ENCODE data around the gene ARHGAP31.
"Not testable (repeated sequence)": the region's sequence is repeated elsewhere in the genome, so short reads cannot be mapped to it uniquely, and the experiment has no call there.

ARHGAP31 gene

DNA sequence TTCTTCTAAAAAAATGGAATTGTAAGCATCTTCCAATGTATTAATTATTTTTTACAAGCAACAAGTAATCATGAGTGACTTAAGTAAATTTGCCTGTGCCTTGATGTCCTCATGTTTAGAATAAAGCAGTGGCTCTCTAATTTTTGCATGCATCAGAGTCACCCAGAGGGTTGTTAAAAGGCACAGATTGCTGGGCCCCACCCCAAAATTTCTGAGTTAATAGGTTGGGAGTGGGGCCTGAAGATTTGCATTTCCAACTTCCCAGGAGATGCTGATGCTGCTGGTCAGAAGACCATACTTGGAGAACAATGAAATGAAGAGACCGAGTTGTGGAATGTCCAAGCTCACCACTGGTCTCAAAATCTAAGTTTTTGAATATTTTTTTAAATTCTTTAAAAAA lies 70.2 kb downstream of the ARHGAP31 start:
- no peak for DNase-seq
- in situ Hi-C loops (cut with HindIII; ENCODE audit: low pct_ligation_motif_present, low pct_unique_long_range_greater_than_20kb, low sequenced_read_pairs) = no loop called here

DNA sequence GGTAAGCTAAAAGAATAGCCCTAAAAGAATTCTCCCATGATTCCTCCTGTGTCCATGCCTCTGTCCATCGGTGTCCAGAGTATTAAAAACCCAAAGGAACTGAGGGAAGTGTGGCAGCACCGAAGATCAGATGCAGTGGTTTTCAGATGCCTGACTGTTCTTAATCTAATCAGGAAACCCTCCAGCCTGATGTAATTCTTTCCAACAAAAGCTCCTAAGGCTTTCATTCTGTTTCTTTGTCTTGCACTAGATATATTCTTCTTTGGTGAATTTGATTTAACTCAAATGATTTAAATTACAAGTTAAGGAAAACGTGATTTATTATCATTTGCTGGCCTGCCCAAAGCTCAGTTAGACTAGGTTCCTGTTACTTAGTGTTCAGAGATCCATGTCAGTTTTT lies 71.2 kb downstream of the ARHGAP31 start:
- DNase-seq = no peak
- in situ Hi-C loops (cut with HindIII; ENCODE audit: low pct_ligation_motif_present, low pct_unique_long_range_greater_than_20kb, low sequenced_read_pairs) = no loop called here

DNA sequence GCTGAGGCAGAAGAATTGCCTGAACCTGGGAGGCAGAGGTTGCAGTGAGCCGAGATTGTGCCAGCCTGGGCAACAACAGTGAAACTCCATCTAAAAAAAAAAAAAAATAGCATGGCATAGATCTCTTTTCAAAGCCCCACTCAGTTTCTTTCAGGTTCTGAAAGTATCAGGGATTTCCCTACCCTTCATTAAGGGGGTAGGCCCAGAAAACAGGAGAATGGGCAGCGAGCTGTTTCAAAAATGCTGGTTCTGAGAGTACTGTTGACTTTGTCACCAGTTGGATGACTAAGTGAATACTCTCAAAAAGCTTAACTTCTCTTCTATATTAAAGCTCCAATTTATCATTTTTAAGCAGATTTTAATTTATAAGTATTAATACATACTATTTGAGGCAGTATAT lies 72.8 kb downstream of the ARHGAP31 start:
- no peak for DNase-seq
- in situ Hi-C loops (cut with HindIII; ENCODE audit: low pct_ligation_motif_present, low pct_unique_long_range_greater_than_20kb, low sequenced_read_pairs) = no loop called here

DNA sequence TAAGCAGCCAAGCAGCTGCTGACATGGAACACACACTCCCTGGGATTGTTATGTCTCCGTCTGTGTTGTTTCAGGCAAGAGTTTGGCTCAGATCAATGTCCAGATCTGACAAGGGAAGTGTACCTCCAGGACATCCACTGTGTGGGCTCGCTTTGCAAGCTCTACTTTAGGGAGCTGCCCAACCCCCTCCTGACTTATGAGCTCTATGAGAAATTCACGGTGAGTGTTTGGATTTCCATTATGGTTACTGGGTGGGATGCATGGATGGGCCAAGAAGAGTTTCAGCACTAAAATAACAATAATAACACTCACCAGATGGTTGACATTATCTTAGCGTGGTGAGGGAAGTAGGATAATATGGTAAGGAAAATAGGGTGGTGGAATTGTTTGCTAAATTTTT lies 74.1 kb downstream of the ARHGAP31 start:
- in situ Hi-C loops (cut with HindIII; ENCODE audit: low pct_ligation_motif_present, low pct_unique_long_range_greater_than_20kb, low sequenced_read_pairs) = no loop called here
- DNase-seq = no peak

DNA sequence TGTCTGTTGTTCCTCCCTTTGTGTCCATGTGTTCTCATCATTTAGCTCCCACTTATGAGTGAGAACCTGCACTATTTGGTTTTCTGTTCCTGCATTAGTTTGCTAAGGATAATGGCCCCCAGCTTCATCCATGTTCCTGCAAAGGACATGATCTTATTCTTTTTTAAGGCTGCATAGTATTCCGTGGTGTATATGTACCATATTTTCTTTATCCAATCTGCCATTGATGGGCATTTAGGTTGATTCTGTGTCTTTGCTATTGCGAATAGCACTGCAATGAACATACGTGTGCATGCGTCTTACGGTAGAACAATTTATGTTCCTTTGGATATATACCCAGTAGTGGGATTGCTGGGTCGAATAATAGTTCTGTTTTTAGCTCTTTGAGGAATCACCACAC lies 77.6 kb downstream of the ARHGAP31 start:
- in situ Hi-C loops (cut with HindIII; ENCODE audit: low pct_ligation_motif_present, low pct_unique_long_range_greater_than_20kb, low sequenced_read_pairs); DNase-seq: not testable (repeated sequence)

DNA sequence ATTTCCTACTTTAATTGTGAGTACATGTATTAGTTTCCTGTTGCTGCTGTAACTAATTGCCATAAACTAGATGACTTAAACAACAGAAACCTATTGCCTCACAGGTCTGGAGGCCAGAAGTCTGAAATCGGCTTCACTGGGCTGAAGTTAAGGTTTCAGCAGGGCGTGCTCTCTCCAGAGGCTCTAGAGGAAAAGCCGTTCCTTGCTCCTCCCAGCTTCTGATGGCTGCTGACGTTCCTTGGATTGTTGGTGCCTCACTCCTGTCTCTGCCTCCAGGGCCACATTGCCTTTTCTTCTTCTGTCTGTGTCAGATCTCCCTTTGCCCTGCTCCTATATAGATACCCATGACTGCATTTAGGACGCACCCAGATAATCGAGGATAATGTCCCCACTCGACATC lies 80.9 kb downstream of the ARHGAP31 start:
- in situ Hi-C loops (cut with HindIII; ENCODE audit: low pct_ligation_motif_present, low pct_unique_long_range_greater_than_20kb, low sequenced_read_pairs) = no loop called here
- DNase-seq = no peak

DNA sequence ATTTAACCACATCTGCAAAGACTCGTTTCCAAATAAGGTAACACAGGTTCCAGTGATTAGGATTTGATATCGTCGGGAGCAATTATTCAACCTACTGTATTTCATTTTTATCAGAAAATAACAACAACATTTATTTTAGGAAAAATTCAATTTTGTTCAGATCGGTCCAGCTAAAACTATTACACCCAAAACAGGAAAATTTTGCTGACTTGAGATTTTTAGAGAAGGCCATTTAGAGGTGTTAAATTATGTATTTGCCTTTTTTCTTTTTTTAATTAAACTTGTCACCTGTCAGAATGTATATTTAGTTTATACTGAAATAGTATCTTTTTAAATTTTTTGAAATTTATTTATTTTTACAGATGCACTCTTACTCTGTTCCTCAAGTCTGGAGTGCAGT lies 81.3 kb downstream of the ARHGAP31 start:
- DNase-seq = no peak
- in situ Hi-C loops (cut with HindIII; ENCODE audit: low pct_ligation_motif_present, low pct_unique_long_range_greater_than_20kb, low sequenced_read_pairs) = no loop called here

DNA sequence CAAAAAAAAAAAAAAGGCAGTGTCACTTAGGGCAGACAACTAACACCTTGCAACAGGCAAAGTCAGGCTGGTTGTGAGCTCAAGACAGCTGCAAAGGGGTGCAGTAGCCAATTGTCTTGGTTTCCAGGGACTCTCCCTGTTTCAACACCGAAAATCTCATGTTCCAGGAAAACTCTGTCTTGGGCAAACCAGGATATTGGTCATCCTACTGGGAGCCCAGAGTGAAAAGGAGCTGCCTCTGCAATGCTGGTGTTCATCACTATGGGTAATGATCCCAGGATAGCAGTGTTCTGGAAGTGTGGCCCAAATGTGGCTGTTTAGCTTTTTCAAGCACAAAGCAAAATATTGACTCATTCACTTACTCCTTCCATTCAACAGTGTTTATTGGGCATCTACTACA lies 82.6 kb downstream of the ARHGAP31 start:
- in situ Hi-C loops (cut with HindIII; ENCODE audit: low pct_ligation_motif_present, low pct_unique_long_range_greater_than_20kb, low sequenced_read_pairs) = no loop called here
- DNase-seq = no peak

DNA sequence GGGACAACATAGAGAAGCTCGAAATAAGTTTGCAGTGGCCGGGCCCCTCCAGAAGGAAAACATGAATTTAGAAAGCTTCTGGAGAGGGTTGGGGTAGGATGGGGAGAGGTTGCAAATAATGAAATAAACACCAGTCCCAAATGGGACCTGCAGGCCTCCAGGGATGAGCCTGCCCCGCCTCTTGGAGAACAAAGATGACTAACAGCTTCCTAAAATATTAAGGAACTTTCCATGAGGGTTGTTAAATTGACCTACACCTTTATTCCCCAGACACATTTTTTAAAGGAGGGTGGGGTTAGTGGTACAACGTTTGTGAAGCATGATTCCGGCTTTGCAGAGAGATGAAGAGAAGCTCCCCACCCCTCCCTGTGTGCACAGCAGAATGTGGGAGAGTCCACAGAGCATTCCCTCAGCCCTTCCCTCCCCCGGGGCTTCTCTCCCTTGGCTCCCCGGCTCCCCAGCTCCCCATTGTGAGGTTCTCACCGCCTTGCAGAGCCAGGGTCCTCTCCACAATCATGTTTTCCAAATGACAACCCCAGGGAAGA lies 84.1 kb downstream of the ARHGAP31 start:
- in situ Hi-C loops (cut with HindIII; ENCODE audit: low pct_ligation_motif_present, low pct_unique_long_range_greater_than_20kb, low sequenced_read_pairs) = no loop called here
- DNase-seq = no peak

DNA sequence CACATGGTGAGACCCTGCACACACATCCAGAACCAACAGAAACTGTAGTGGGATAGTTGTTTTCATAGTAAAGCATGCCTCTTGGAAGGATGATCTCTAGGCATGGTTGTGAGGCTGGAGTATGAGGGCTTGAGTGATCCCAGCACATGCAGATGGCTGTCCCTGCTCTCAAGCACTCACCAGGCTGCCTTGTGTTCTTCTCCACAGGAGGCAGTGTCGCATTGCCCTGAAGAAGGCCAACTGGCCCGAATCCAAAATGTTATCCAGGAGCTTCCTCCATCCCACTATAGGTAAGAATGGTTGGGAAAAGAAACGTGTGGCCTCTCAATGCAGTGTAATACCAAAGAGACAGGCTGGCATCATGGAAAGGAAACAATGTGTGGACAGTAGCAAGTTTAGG lies 86.5 kb downstream of the ARHGAP31 start:
- no peak for DNase-seq
- in situ Hi-C loops (cut with HindIII; ENCODE audit: low pct_ligation_motif_present, low pct_unique_long_range_greater_than_20kb, low sequenced_read_pairs) = no loop called here

DNA sequence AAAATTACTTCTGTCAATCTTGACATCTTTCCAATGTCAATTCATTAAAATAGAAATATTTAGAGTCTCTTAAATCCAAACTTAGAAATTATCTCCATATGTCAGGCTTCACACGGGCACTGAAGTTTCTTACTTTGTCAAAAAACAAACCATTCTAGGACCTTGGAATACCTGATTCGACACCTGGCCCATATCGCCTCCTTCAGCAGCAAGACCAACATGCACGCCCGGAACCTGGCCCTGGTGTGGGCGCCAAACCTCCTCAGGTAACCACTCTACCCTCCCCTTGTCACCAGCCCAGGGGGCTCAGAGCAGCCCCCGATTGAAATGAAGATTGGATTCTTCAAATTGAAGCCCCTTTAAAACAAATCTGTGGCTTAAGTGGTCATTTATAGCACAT lies 88.0 kb downstream of the ARHGAP31 start:
- in situ Hi-C loops (cut with HindIII; ENCODE audit: low pct_ligation_motif_present, low pct_unique_long_range_greater_than_20kb, low sequenced_read_pairs) = no loop called here

DNA sequence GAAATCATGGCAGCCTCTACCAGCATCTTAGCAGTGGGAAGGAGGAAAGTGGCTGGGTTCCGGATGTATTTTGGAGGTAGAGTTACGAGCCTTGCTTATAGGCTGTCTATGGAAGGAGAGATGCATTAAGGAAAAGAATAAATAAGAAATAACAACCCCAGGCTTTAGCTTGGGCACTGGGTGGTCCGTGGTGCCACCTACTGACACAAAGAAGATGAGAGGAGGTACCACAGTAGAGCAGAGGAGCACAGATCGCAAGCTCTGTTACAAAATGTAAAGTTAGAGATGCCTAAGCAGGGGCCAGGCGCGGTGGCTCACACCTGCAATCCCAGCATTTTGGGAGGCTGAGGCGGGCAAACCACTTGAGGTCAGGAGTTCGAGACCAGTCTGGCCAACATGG lies 94.4 kb downstream of the ARHGAP31 start:
- no peak for DNase-seq
- in situ Hi-C loops (cut with HindIII; ENCODE audit: low pct_ligation_motif_present, low pct_unique_long_range_greater_than_20kb, low sequenced_read_pairs) = no loop called here

More for the DNA sequence above, 88.0 kb downstream of the ARHGAP31 start:
- DNase-seq = no peak

DNA sequence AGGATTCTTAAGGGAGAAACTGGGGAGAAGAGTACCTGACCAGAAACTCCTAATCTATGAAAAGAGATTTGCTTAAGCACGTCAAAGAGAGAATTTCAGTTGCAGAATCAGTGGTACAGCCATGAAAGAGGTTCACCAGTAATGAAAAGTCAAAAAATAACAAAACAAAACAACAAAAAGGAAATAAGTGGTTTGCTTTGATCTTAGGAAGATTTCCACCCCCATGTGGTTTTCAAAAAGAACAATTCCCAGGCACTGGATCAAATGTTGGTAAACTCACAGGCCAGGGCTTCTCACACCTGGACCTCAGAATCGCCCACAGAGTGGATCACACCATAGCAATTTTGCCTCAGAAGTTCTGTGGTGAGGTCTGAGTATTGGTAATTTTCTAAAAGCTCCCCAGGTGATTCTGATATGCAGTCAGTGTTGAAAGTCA lies 101.8 kb downstream of the ARHGAP31 start:
- in situ Hi-C loops (cut with HindIII; ENCODE audit: low pct_ligation_motif_present, low pct_unique_long_range_greater_than_20kb, low sequenced_read_pairs) = no loop called here

DNA sequence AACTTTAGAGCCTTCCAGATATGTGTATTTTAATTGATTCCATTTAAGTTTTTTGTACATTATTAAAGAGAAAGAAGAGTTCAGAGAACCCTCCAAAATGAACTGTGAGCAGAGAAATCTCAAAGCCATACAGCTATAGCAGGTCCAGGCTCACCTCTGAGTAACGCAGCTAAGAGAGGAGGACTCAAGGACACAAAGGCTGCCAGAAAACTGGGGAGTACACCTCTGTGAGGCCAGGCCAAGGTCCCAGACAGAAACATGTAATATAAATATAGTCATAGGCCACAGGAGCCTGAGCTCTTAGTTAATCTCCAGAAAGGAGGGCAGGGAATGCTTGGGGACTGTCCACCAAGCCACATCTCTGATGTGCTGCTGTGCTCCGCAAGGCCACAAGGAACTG lies 102.7 kb downstream of the ARHGAP31 start:
- in situ Hi-C loops (cut with HindIII; ENCODE audit: low pct_ligation_motif_present, low pct_unique_long_range_greater_than_20kb, low sequenced_read_pairs) = no loop called here
- DNase-seq = no peak

More for the DNA sequence above, 101.8 kb downstream of the ARHGAP31 start:
- no peak for DNase-seq

DNA sequence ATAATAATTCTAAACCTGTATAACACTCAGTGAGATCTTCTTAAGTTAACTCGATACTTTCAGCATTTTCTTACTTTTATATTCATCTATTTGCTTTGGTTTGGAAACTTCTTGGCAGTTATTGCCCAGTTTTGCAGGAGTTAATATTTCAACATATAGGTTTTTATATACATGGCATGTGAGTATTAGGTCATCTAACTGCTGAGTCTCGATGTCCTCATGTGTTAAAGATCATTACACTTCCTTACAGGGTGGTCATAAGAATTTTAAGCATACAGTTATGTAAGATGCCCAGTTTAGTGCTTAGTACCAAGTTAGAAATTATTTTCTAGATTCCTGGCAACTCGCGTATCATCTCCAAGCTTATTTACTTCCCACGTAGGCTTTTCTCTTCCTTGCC lies 106.3 kb downstream of the ARHGAP31 start:
- in situ Hi-C loops (cut with HindIII; ENCODE audit: low pct_ligation_motif_present, low pct_unique_long_range_greater_than_20kb, low sequenced_read_pairs) = no loop called here
- DNase-seq = no peak

DNA sequence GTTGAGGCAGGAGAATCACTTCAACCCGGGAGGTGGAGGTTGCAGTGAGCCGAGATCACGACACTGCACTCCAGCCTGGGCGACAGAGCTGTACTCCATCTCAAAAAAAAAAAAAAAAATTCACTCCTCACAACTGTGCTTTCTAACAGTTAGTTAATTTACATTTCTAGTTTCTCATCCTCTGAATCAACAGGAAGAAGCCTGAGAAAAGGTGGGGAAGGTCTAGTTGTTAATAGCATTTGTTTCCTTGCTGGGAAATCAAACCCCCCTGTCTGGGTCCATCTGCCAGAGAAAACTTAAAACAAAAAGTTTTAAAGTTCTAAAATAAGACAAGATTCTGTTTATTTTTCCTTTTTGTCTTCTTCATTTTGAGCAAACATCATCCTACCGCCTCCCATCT lies 106.9 kb downstream of the ARHGAP31 start:
- in situ Hi-C loops (cut with HindIII; ENCODE audit: low pct_ligation_motif_present, low pct_unique_long_range_greater_than_20kb, low sequenced_read_pairs) = no loop called here
- no peak for DNase-seq

DNA sequence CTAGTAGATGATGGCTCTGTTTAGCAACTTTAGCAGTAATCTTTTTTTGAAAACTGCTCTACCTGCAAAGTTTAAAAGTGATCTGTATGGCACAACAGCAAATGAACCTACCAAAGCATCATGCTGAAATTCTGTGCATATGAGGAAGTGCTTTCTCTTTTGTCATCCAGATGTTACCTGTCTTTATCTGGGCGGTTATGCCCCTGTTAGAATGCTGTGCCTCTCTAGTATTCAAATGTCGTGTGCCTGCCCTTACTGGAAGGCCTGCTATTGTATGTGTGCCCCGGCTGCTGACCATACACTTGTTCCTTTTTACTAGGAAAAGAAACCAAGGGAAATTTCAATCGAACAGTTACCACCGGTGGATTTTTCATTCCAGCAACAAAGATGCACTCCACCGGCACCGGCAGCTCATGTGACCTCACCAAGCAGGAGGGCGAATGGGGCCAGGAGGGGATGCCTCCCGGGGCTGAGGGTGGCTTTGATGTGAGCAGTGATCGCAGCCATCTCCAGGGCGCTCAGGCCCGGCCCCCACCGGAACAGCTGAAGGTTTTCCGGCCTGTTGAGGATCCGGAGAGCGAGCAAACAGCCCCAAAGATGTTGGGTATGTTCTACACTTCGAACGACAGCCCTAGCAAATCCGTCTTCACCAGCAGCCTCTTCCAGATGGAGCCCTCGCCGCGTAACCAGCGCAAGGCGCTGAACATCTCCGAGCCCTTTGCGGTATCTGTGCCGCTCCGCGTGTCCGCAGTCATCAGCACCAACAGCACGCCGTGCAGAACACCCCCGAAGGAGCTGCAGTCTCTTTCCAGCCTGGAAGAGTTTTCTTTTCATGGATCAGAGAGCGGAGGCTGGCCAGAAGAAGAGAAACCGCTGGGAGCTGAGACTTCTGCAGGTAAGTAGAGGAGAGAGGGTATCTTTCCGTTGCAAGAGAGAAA lies 107.6 kb downstream of the ARHGAP31 start:
- in situ Hi-C loops (cut with HindIII; ENCODE audit: low pct_ligation_motif_present, low pct_unique_long_range_greater_than_20kb, low sequenced_read_pairs) = no loop called here
- DNase-seq = no peak

DNA sequence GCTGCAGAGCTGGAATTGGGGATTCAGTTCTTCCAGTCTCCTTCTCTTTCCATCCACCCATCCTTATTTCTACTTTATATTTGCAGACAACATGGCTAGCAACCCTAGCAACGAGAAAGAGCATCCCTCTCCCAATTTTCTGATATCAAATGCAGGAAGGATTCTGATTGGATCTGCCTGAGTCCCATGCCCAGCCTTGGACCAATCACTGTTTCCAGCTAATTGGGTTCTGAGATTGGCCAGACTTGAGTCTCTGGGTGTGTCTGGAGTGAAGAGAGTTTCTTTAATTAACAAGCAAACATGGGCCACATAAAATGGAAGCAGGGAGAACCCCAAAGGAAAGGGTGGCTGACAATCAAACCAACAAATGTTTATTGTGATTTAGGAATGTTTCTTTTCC lies 108.6 kb downstream of the ARHGAP31 start:
- in situ Hi-C loops (cut with HindIII; ENCODE audit: low pct_ligation_motif_present, low pct_unique_long_range_greater_than_20kb, low sequenced_read_pairs) = no loop called here

DNA sequence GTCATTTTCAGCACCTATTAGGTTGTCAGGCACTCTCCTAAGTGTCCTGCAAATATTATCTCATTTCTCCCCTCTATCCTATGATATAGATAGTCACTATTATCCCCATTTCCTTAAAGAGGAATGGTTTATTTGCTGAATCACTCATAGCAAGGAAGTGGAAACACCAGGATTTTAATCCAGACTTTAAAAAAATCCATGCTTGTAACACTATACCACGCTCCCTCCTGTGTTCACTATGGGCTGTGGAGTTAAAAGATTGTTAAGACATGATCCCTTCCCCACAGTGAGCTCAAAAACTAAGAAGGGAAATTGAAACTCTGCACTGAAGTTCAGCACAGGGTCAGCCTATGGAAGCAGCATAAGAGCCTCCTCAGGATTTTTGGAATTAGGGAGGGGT lies 109.0 kb downstream of the ARHGAP31 start:
- in situ Hi-C loops (cut with HindIII; ENCODE audit: low pct_ligation_motif_present, low pct_unique_long_range_greater_than_20kb, low sequenced_read_pairs) = no loop called here
- DNase-seq = no peak

More for the DNA sequence above, 108.6 kb downstream of the ARHGAP31 start:
- DNase-seq = no peak

DNA sequence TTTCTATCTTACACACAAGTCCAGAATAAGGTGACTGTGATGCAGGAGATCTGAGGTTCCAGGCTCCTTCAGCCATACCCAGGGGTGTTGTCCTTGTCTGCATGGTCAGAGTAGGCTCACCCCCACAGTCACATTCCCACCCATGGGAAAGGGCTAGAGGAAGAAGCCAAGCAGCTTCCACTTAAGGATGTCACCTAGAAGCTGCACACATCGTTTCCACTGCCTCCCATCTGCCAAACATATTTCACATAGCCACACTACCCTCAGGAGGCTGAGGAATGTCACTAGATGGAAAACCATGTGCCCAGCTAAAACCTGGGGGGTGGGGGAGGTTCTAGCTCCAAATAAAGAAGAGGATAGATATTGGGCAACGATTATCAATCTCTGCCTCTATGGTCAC lies 111.1 kb downstream of the ARHGAP31 start:
- no peak for DNase-seq
- in situ Hi-C loops (cut with HindIII; ENCODE audit: low pct_ligation_motif_present, low pct_unique_long_range_greater_than_20kb, low sequenced_read_pairs) = no loop called here

All from ACHN (cell line).